Liver (tissue), 9 donors: Measurements from ENCODE around the gene ANKMY1. TPM values are rescaled to one million over a fixed set of nuclear protein-coding genes. Genes with fewer than 3 reads are reported as not detected.

Experiments used
- DNase-seq: peaks from one replicate; pipeline ENCODE4 v3.0.0-alpha.2; 2017; ENCODE audit warnings: low spot score
- H3K27ac ChIP-seq, 2 donors: one replicate each; pipeline ENCODE4 v1.7.0; 2013; ENCODE audit warnings: inconsistent platforms in 2 of 2, low read length in 2 of 2, control low read depth in 1 of 2, low read depth in 1 of 2, mild to moderate bottlenecking in 1 of 2
- H3K27me3 ChIP-seq, 4 donors: one replicate each; pipeline versions ENCODE4 v1.6.1 to v1.7.0; 2013; ENCODE audit warnings: low read length in 3 of 4, inconsistent platforms in 1 of 4, mild to moderate bottlenecking in 1 of 4, moderate library complexity in 1 of 4; ENCODE audit not compliant: control insufficient read depth in 4 of 4, insufficient read depth in 4 of 4
- H3K36me3 ChIP-seq, 4 donors: one replicate each; pipeline versions ENCODE4 v1.6.1 to v1.7.0; 2013; ENCODE audit warnings: low read length in 3 of 4, mild to moderate bottlenecking in 3 of 4, low read depth in 1 of 4, moderate library complexity in 1 of 4; ENCODE audit not compliant: control insufficient read depth in 4 of 4, insufficient read depth in 3 of 4
- H3K4me1 ChIP-seq, 4 donors: one replicate each; pipeline versions ENCODE4 v1.6.1 to v1.7.0; 2013; ENCODE audit warnings: low read length in 3 of 4, mild to moderate bottlenecking in 3 of 4, moderate library complexity in 1 of 4; ENCODE audit not compliant: control insufficient read depth in 4 of 4, insufficient read depth in 4 of 4
- H3K4me3 ChIP-seq, 3 donors: one replicate each; pipeline versions ENCODE4 v1.6.1 to v1.7.0; 2013; ENCODE audit warnings: low read length in 3 of 3, control low read depth in 1 of 3, low read depth in 1 of 3, mild to moderate bottlenecking in 1 of 3
- H3K9ac ChIP-seq, 2 donors: one replicate each; pipeline ENCODE4 v1.7.0; 2013; ENCODE audit warnings: low read length in 2 of 2, mild to moderate bottlenecking in 2 of 2, moderate library complexity in 2 of 2, control low read depth in 1 of 2, low read depth in 1 of 2
- H3K9me3 ChIP-seq, 4 donors: one replicate each; pipeline versions ENCODE4 v1.6.1 to v1.7.0; 2013; ENCODE audit warnings: low read length in 3 of 4; ENCODE audit not compliant: control insufficient read depth in 4 of 4
- EGR1 ChIP-seq, 2 donors: IDR thresholded peaks; 2 replicates each; pipeline ENCODE4 v1.6.1; 2016 to 2018; ENCODE audit warnings: antibody characterized with exemption in 2 of 2, low read depth in 2 of 2
- FOXA1 ChIP-seq: IDR thresholded peaks from 2 replicates; pipeline ENCODE4 v1.6.1; 2016; ENCODE audit warnings: antibody characterized with exemption
- FOXA2 ChIP-seq: IDR thresholded peaks from 2 replicates; pipeline ENCODE4 v1.6.1; 2016; ENCODE audit warnings: antibody characterized with exemption
- GABPA ChIP-seq, 2 donors: IDR thresholded peaks in 1 of 2; conservative IDR thresholded peaks in 1 of 2; 2 replicates each; pipeline ENCODE4 v1.6.1; 2016; ENCODE audit warnings: antibody characterized with exemption in 2 of 2, mild to moderate bottlenecking in 1 of 2, moderate library complexity in 1 of 2
- HNF4A ChIP-seq, 2 donors: conservative IDR thresholded peaks; 2 replicates each; pipeline ENCODE4 v1.6.1; 2016; ENCODE audit warnings: antibody characterized with exemption in 2 of 2, mild to moderate bottlenecking in 2 of 2
- HNF4G ChIP-seq: IDR thresholded peaks from 2 replicates; pipeline ENCODE4 v1.6.1; 2016; ENCODE audit warnings: antibody characterized with exemption
- JUND ChIP-seq, 2 donors: IDR thresholded peaks; 2 replicates each; pipeline ENCODE4 v1.6.1; 2016; ENCODE audit warnings: antibody characterized with exemption in 2 of 2
- NR2F2 ChIP-seq: IDR thresholded peaks from 2 replicates; pipeline ENCODE4 v1.6.1; 2016; ENCODE audit warnings: antibody characterized with exemption
- RAD21 ChIP-seq, 2 donors: IDR thresholded peaks; 2 replicates each; pipeline ENCODE4 v1.6.1; 2016; ENCODE audit warnings: antibody characterized with exemption in 2 of 2, mild to moderate bottlenecking in 2 of 2
- REST ChIP-seq: IDR thresholded peaks from 2 replicates; pipeline ENCODE4 v1.6.1; 2016; ENCODE audit warnings: antibody characterized with exemption, mild to moderate bottlenecking
- RXRA ChIP-seq, 2 donors: IDR thresholded peaks; 2 replicates each; pipeline ENCODE4 v1.6.1; 2017 to 2018; ENCODE audit warnings: antibody characterized with exemption in 2 of 2, mild to moderate bottlenecking in 1 of 2
- SP1 ChIP-seq: IDR thresholded peaks from 2 replicates; pipeline ENCODE4 v1.6.1; 2018; ENCODE audit warnings: antibody characterized with exemption, mild to moderate bottlenecking
- TAF1 ChIP-seq: conservative IDR thresholded peaks from 2 replicates; pipeline ENCODE4 v1.6.1; 2016; ENCODE audit warnings: antibody characterized with exemption, mild to moderate bottlenecking
- YY1 ChIP-seq: IDR thresholded peaks from 2 replicates; pipeline ENCODE4 v1.6.1; 2016; ENCODE audit warnings: antibody characterized with exemption, mild to moderate bottlenecking
- WGBS: extraction: QIAGEN DNeasy Blood & Tissue Kit; methylation state at CpG from one replicate; pipeline ENCODE4 v1.1.7; 2013; 5-methylcytosine and 5-hydroxymethylcytosine counted together
- polyA plus RNA-seq, 2 donors: library from polyadenylated mRNA; stranded (reverse) in 1 of 2; unstranded in 1 of 2; fragments of 200-250 nt in 1 of 2; fragments of >200 nt in 1 of 2; fragmentation: Nextera tagmentation in 1 of 2; extraction: Ambion mirVana in 1 of 2; gene quantifications; one replicate each; pipeline versions ENCODE4 v1.2.1 to v1.2.3, GENCODE V29; 2013 to 2015
- total RNA-seq, 2 donors: library from RNA; depleted of rRNA; stranded (reverse); fragments of >200 nt; gene quantifications; one replicate each; pipeline ENCODE4 v1.2.3, GENCODE V29; 2014
- TF ChIP-seq, protein P1 (sequence below): IDR thresholded peaks from 2 replicates; pipeline ENCODE4 v1.6.1; 2016; ENCODE audit warnings: antibody characterized with exemption
- TF ChIP-seq, protein P2 (sequence below): fragments of 150-350 bp; IDR thresholded peaks from 2 replicates; pipeline ENCODE4 v1.5.1; 2017; ENCODE audit warnings: improper control_type of control experiment, low read depth, low read length; ENCODE audit not compliant: missing input control
- TF ChIP-seq, protein P3 (sequence below): IDR thresholded peaks from 2 replicates; pipeline ENCODE4 v1.6.1; 2016; ENCODE audit warnings: antibody characterized with exemption
- TF ChIP-seq, protein P4 (sequence below): IDR thresholded peaks from 2 replicates; pipeline ENCODE4 v1.6.1; 2016; ENCODE audit warnings: antibody characterized with exemption
- donor health status: healthy.
- donor health status: healthy.
- donor health status: healthy.
- donor health status: healthy.
- donor health status: healthy.

Gene ANKMY1
- total and polyA plus RNA-seq, 4 donors: 2.5 to 12.8 (median 4.2) TPM

DNA sequence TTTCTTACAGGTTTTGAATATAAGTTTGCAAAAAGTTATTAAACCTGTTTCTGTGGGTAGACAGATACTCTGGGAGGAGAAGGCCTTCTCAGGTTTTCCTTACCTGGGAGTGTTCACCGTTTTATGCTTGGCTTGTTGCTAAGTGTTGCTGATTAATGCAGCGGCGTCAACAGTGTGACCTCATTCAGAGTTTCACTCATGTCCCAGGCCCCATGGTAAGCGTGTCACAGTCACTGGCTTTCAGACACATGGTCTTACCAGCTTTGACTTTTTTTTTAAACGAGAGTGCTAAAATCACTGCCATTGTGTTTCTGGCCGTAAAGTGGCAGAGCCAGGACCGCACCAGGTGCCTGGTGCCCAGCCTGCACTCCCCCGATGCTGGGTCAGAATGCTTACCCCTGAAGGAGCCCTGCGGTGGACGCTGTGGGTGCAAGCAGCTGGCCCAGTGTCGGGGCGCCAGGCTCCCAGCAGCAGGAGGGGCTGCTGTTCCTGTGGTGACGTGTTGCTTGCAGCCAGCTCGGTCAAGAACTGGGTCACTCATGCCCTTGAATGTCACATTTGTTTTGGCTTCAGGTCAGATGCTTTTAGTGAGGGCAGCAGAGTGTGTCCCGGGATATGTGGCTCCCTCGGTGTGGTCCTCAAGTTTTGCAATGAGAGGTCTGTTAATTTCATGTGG, 32.2 kb upstream of the ANKMY1 start:
- TF ChIP-seq JUND (IDR thresholded peaks at IDR 0.05): no peak
- TF ChIP-seq, protein P1, sequence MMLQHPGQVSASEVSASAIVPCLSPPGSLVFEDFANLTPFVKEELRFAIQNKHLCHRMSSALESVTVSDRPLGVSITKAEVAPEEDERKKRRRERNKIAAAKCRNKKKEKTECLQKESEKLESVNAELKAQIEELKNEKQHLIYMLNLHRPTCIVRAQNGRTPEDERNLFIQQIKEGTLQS: no peak
- TF ChIP-seq SP1: no peak
- TF ChIP-seq HNF4A (conservative IDR thresholded peaks at IDR 0.05): no peak
- TF ChIP-seq TAF1: no peak
- TF ChIP-seq, protein P2, sequence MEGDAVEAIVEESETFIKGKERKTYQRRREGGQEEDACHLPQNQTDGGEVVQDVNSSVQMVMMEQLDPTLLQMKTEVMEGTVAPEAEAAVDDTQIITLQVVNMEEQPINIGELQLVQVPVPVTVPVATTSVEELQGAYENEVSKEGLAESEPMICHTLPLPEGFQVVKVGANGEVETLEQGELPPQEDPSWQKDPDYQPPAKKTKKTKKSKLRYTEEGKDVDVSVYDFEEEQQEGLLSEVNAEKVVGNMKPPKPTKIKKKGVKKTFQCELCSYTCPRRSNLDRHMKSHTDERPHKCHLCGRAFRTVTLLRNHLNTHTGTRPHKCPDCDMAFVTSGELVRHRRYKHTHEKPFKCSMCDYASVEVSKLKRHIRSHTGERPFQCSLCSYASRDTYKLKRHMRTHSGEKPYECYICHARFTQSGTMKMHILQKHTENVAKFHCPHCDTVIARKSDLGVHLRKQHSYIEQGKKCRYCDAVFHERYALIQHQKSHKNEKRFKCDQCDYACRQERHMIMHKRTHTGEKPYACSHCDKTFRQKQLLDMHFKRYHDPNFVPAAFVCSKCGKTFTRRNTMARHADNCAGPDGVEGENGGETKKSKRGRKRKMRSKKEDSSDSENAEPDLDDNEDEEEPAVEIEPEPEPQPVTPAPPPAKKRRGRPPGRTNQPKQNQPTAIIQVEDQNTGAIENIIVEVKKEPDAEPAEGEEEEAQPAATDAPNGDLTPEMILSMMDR: no peak
- TF ChIP-seq GABPA (IDR thresholded peaks at IDR 0.05 in 1 of 2, conservative IDR thresholded peaks at IDR 0.05 in 1 of 2): no peak
- no peak for TF ChIP-seq FOXA1
- no peak for TF ChIP-seq REST
- TF ChIP-seq RAD21 (IDR thresholded peaks at IDR 0.05): no peak
- TF ChIP-seq, protein P3, sequence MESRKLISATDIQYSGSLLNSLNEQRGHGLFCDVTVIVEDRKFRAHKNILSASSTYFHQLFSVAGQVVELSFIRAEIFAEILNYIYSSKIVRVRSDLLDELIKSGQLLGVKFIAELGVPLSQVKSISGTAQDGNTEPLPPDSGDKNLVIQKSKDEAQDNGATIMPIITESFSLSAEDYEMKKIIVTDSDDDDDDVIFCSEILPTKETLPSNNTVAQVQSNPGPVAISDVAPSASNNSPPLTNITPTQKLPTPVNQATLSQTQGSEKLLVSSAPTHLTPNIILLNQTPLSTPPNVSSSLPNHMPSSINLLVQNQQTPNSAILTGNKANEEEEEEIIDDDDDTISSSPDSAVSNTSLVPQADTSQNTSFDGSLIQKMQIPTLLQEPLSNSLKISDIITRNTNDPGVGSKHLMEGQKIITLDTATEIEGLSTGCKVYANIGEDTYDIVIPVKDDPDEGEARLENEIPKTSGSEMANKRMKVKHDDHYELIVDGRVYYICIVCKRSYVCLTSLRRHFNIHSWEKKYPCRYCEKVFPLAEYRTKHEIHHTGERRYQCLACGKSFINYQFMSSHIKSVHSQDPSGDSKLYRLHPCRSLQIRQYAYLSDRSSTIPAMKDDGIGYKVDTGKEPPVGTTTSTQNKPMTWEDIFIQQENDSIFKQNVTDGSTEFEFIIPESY: no peak
- TF ChIP-seq NR2F2: no peak
- TF ChIP-seq FOXA2: no peak
- no peak for TF ChIP-seq YY1
- TF ChIP-seq RXRA (IDR thresholded peaks at IDR 0.05): no peak
- TF ChIP-seq, protein P4, sequence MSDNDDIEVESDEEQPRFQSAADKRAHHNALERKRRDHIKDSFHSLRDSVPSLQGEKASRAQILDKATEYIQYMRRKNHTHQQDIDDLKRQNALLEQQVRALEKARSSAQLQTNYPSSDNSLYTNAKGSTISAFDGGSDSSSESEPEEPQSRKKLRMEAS: no peak
- no peak for TF ChIP-seq EGR1 (IDR thresholded peaks at IDR 0.05; ENCODE audit: low read depth in 2 of 2)
- no peak for TF ChIP-seq HNF4G
- H3K27ac ChIP-seq: no peak overlapping the region
- 69% methylated on average over 16 of the region's 16 CpGs for WGBS
- peaks cover 0 to 6% (median 4%) of the 10 kb centered on the region in 4 donors for H3K36me3 ChIP-seq
- H3K27me3 ChIP-seq: no peaks in the 10 kb centered on the region
- H3K9ac ChIP-seq: no peak overlapping the region
- H3K4me3 ChIP-seq: no peak overlapping the region
- DNase-seq: no peak
- no peaks in the 10 kb centered on the region for H3K9me3 ChIP-seq
- peaks cover 15 to 46% (median 34%) of the 10 kb centered on the region in 4 donors for H3K4me1 ChIP-seq
